HG03060 (cell line): ENCODE results near the gene CAPN7.

ENCODE experiments used
- ATAC-seq: cut with Tn5 transposase; IDR thresholded peaks from one replicate; pipeline ENCODE4 v1.9.1; 2021; ENCODE audit warnings: low read depth, moderate number of reproducible peaks; ENCODE audit not compliant: unreplicated experiment

CAPN7 gene

GRCh38 chr3:15241341-15241740 lies 35.3 kb downstream of the CAPN7 start:
- ATAC-seq = no peak

- ATAC-seq = no peak
Measured at GRCh38 chr3:15243822-15244482, 37.9 kb downstream of the CAPN7 start.

GRCh38 chr3:15246186-15246585 lies 40.1 kb downstream of the CAPN7 start:
- ATAC-seq = no peak

GRCh38 chr3:15253023-15253697 lies 47.1 kb downstream of the CAPN7 start:
- no peak for ATAC-seq

- no peak for ATAC-seq
Measured at GRCh38 chr3:15255215-15255614, 49.2 kb downstream of the CAPN7 start.

- ATAC-seq = no peak
Measured at GRCh38 chr3:15256861-15257341, 50.9 kb downstream of the CAPN7 start.

GRCh38 chr3:15258720-15259119 lies 52.7 kb downstream of the CAPN7 start:
- no peak for ATAC-seq

- ATAC-seq = no peak
Measured at GRCh38 chr3:15260531-15260930, 54.5 kb downstream of the CAPN7 start.

GRCh38 chr3:15261274-15261673 lies 55.2 kb downstream of the CAPN7 start:
- no peak for ATAC-seq

GRCh38 chr3:15262021-15262420 lies 56.0 kb downstream of the CAPN7 start:
- ATAC-seq = no peak

GRCh38 chr3:15263120-15263519 lies 57.1 kb downstream of the CAPN7 start:
- ATAC-seq = no peak

- ATAC-seq = no peak
Measured at GRCh38 chr3:15263926-15264325, 57.9 kb downstream of the CAPN7 start.

GRCh38 chr3:15264486-15264885 lies 58.4 kb downstream of the CAPN7 start:
- no peak for ATAC-seq

- ATAC-seq = no peak
Measured at GRCh38 chr3:15265655-15266509, 59.8 kb downstream of the CAPN7 start.

GRCh38 chr3:15266510-15267376 lies 60.7 kb downstream of the CAPN7 start:
- ATAC-seq = no peak

GRCh38 chr3:15267502-15267901 lies 61.5 kb downstream of the CAPN7 start:
- ATAC-seq = no peak

- no peak for ATAC-seq
Measured at GRCh38 chr3:15268033-15268631, 62.1 kb downstream of the CAPN7 start.

- ATAC-seq = peak; percentile 47
Measured at GRCh38 chr3:15269091-15269989, 63.3 kb downstream of the CAPN7 start.

GRCh38 chr3:15271030-15271429 lies 65.0 kb downstream of the CAPN7 start:
- ATAC-seq = no peak
